HepG2 (cell line): Measurements from ENCODE around the gene HSCB. TPM values are rescaled to one million over a fixed set of nuclear protein-coding genes. Genes with fewer than 3 reads are reported as not detected.
"Not testable (repeated sequence)": the region's sequence is repeated elsewhere in the genome, so short reads cannot be mapped to it uniquely, and the experiment has no call there.

Source experiments
- ATAC-seq: fragments of 200-7000 bp; cut with Tn5 transposase; 3 replicates; pipeline ENCODE4 v1.9.1; 2020; ENCODE audit warnings: mild to moderate bottlenecking, moderate library complexity
- BruUV-seq: library from RNA; stranded (reverse); fragments of 400-500 nt; replicated peaks from 2 replicates; lab custom pipeline; 2021; lab: Mats Ljungman, UMichigan
- CTCF ChIA-PET: fragments of 300-600 bp; formaldehyde crosslinking; extraction: SDS; loops from one replicate; lab custom pipeline; 2021; ENCODE audit warnings: low total read pairs, inconsistent platforms, low intra/inter-chr PET ratio; lab: Yijun Ruan, JAX
- POLR2A ChIA-PET: fragments of 350-600 bp; sonication (Branson Sonifier 250); formaldehyde crosslinking; loops from one replicate; lab custom pipeline; 2020; ENCODE audit warnings: antibody characterized with exemption, inconsistent platforms; lab: Yijun Ruan, JAX
- DNase-seq: peaks from one replicate; pipeline ENCODE4 v3.0.0-alpha.2; 2015; ENCODE audit warnings: low spot score
- FAIRE-seq: peaks from 3 replicates; lab custom pipeline; 2011; peaks lifted over from hg19 to GRCh38; lab: Jason Lieb, UNC
- H2AFZ ChIP-seq: one replicate; pipeline ENCODE4 v1.6.1; 2011; ENCODE audit warnings: low read length, inconsistent platforms
- H3K27ac ChIP-seq: fragments of 300-600 bp; 3 replicates; pipeline ENCODE4 v1.8.0; 2011; ENCODE audit warnings: mixed run types, mild to moderate bottlenecking, mixed read lengths, low read length, inconsistent platforms; ENCODE audit not compliant: insufficient read depth; ENCODE audit errors: extremely low read length
- H3K27me3 ChIP-seq, 2 experiments: fragments of 200-600 bp in 1 of 2; 2 replicates in 1 of 2; 3 replicates in 1 of 2; pipeline versions ENCODE4 v1.6.0 to v1.8.0; 2011; ENCODE audit warnings: low read length in 2 of 2, mild to moderate bottlenecking in 2 of 2, moderate library complexity in 2 of 2, inconsistent platforms in 1 of 2; ENCODE audit not compliant: insufficient read depth in 2 of 2, control insufficient read depth in 1 of 2
- H3K36me3 ChIP-seq, 2 experiments: fragments of 200-600 bp in 1 of 2; replicated peaks in 1 of 2; 2 replicates in 1 of 2; 3 replicates in 1 of 2; pipeline versions ENCODE4 v1.5.1 to v1.8.0; 2011; ENCODE audit warnings: low read length in 2 of 2, inconsistent platforms in 1 of 2; ENCODE audit not compliant: insufficient read depth in 2 of 2, control insufficient read depth in 1 of 2
- H3K4me1 ChIP-seq: 2 replicates; pipeline ENCODE4 v1.5.1; 2012; ENCODE audit warnings: low read length, inconsistent platforms; ENCODE audit not compliant: insufficient read depth
- H3K4me2 ChIP-seq: 2 replicates; pipeline ENCODE4 v1.6.0; 2011; ENCODE audit warnings: low read depth, low read length, inconsistent platforms
- H3K4me3 ChIP-seq, 3 experiments: fragments of 200-600 bp in 1 of 3; sonication (generic), shearing (Covaris generic) in 1 of 3; replicated peaks in 1 of 3; 2 replicates each; pipeline ENCODE4 v1.5.1; 2011 to 2016; ENCODE audit warnings: low read length in 3 of 3, inconsistent platforms in 2 of 3, low read depth in 2 of 3, mild to moderate bottlenecking in 2 of 3, control low read depth in 1 of 3, mixed read lengths in 1 of 3; ENCODE audit not compliant: insufficient read depth in 1 of 3
- H3K79me2 ChIP-seq: one replicate; pipeline ENCODE4 v1.6.1; 2011; ENCODE audit warnings: low read length, inconsistent platforms; ENCODE audit not compliant: insufficient read depth
- H3K9ac ChIP-seq: 2 replicates; pipeline ENCODE4 v1.6.0; 2011; ENCODE audit warnings: mild to moderate bottlenecking, low read depth, low read length, inconsistent platforms; ENCODE audit not compliant: insufficient read depth
- H3K9me3 ChIP-seq: 2 replicates; pipeline ENCODE4 v1.5.1; 2012; ENCODE audit warnings: mild to moderate bottlenecking, low read length
- H4K20me1 ChIP-seq: 2 replicates; pipeline ENCODE4 v1.6.0; 2011; ENCODE audit warnings: inconsistent platforms, mild to moderate bottlenecking, low read length, moderate library complexity; ENCODE audit not compliant: insufficient read depth
- SYNCRIP ChIP-seq: fragments of 200-400 bp; formaldehyde crosslinking; IDR thresholded peaks from 2 replicates; pipeline ENCODE4 v1.6.1; 2018; ENCODE audit warnings: mild to moderate bottlenecking, low read depth, low read length; ENCODE audit not compliant: insufficient read depth
- ZNF616 ChIP-seq: sonication (generic); formaldehyde crosslinking; IDR thresholded peaks from 2 replicates; pipeline ENCODE4 v1.5.0; 2020; ENCODE audit warnings: low read depth, mild to moderate bottlenecking, missing genetic modification reagents
- WGBS: methylation state at CpG from one replicate; pipeline ENCODE4 v1.1.6; 2017; ENCODE audit warnings: low lambda C conversion rate; 5-methylcytosine and 5-hydroxymethylcytosine counted together
- in situ Hi-C: cut with HindIII; loops from 2 replicates; pipeline ENCODE4 v1.10.0; 2017; ENCODE audit warnings: low pct_unique_long_range_greater_than_20kb; ENCODE audit not compliant: extremely low pct_ligation_motif_present
- intact Hi-C: fragments of 100-400 bp; cut with micrococcal nuclease; formaldehyde crosslinking; loops from one replicate; pipeline ENCODE4 v1.10.0; 2022; ENCODE audit not compliant: unreplicated experiment
- polyA plus RNA-seq, 8 experiments: library from polyadenylated mRNA; depleted of rRNA in 3 of 8; stranded (reverse) in 7 of 8; unstranded in 1 of 8; fragments of >200 nt; fragmentation: Illumina TruSeq in 4 of 8; extraction: Trizol in 4 of 8; gene quantifications; 2 replicates each; pipeline versions ENCODE4 v1.2.1 to v1.2.3, GENCODE V29; 2011 to 2016; ENCODE audit warnings: low read depth in 4 of 8, missing spikeins in 1 of 8, mixed read lengths in 1 of 8; ENCODE audit not compliant: insufficient read depth in 1 of 8
- total RNA-seq, 5 experiments: library from RNA; depleted of rRNA; stranded (reverse); fragments of >200 nt; fragmentation: Illumina TruSeq; extraction: Trizol; gene quantifications; 2 replicates each; pipeline ENCODE4 v1.2.3, GENCODE V29; 2016; ENCODE audit warnings: low read depth in 1 of 5
- TF ChIP-seq, protein P1 (sequence below): sonication (generic); formaldehyde crosslinking; IDR thresholded peaks from 2 replicates; pipeline ENCODE4 v1.8.0; 2022; ENCODE audit warnings: mild to moderate bottlenecking, missing genetic modification reagents, borderline replicate concordance

Gene HSCB
- total and polyA plus RNA-seq, 2 of the 13 experiments (the other 11 are each of a cell fraction or from before 2014, with no cell fraction given), result 15.4 to 20.9 TPM

DNA sequence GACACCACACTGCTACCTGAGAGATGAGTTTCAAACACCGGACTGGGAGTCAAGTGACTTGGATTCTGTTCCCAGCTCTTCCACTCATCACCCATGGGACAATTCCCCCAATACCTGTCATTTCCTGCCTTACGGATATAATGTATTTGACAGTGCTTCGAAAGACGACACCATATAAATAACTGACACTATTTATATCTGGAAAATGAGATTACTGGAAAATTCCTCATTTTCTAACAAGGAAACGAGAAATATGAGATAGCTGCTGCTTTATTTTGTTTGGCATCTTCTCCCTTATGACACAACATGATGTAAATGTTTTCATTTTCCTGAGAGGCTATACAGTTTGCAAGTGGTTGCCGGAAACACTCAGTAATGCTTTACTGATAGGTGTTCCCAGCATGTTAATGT, 8.6 kb downstream of the HSCB start (continued):
- TF ChIP-seq, protein P1, sequence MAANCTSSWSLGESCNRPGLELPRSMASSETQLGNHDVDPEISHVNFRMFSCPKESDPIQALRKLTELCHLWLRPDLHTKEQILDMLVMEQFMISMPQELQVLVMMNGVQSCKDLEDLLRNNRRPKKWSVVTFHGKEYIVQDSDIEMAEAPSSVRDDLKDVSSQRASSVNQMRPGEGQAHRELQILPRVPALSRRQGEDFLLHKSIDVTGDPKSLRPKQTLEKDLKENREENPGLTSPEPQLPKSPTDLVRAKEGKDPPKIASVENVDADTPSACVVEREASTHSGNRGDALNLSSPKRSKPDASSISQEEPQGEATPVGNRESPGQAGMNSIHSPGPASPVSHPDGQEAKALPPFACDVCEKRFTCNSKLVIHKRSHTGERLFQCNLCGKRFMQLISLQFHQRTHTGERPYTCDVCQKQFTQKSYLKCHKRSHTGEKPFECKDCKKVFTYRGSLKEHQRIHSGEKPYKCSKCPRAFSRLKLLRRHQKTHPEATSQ (CRISPR knock-in tag), result no peak
- no peak for TF ChIP-seq SYNCRIP
- no peak for TF ChIP-seq ZNF616 (CRISPR knock-in tag)

DNA sequence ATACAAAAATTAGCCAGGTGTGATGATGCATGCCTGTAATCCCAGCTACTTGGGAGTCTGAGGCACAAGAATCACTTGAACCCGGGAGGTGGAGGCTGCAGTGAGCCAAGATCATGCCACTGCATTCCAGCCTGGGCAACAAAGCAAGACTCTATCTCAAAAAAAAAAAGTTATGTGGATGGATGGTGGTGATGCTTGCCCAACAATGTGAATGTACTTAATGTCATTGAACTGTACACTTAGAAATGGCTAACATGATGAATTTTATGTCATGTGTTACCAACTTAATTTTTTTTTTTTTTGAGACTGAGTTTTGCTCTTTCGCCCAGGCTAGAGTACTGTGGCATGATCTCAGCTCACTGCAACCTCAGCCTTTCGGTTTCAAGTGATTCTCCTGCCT, 12.7 kb downstream of the HSCB start:
- BruUV-seq, intact Hi-C loops, in situ Hi-C loops, FAIRE-seq, H3K4me2 ChIP-seq, H3K4me3 ChIP-seq, H3K4me1 ChIP-seq, ATAC-seq, H3K9ac ChIP-seq, H3K79me2 ChIP-seq, H4K20me1 ChIP-seq, H3K9me3 ChIP-seq, H3K27me3 ChIP-seq, H2AFZ ChIP-seq, DNase-seq, H3K27ac ChIP-seq, CTCF ChIA-PET: not testable (repeated sequence)
- POLR2A ChIA-PET, result interaction anchor here (0.6 kb wide), 1 partner anchor 53 kb away, joined by 3 read pairs; no protein-coding TSS in a partner anchor
- H3K36me3 ChIP-seq, result peaks cover 4 to 13% of the 10 kb centered on the region in 2 experiments; a peak in 4 of 5 replicates
- 93% methylated on average over 3 of the region's 3 CpGs for WGBS
